Fibroblast of lung (primary cell): ENCODE results near the gene SPNS1.

ENCODE experiments used
- CTCF ChIP-seq, 2 donors: IDR thresholded peaks in 1 of 2; conservative IDR thresholded peaks in 1 of 2; 1 replicate in 1 of 2; 2 replicates in 1 of 2; pipeline ENCODE4 v1.5.1; 2011 to 2012; ENCODE audit warnings: low read length in 2 of 2, control low read depth in 1 of 2, inconsistent platforms in 1 of 2, low read depth in 1 of 2, mild to moderate bottlenecking in 1 of 2
- EZH2 ChIP-seq: IDR thresholded peaks from 2 replicates; pipeline ENCODE4 v1.5.1; 2012; ENCODE audit warnings: low read length, control low read depth, mild to moderate bottlenecking; ENCODE audit errors: missing control alignments

DNA sequence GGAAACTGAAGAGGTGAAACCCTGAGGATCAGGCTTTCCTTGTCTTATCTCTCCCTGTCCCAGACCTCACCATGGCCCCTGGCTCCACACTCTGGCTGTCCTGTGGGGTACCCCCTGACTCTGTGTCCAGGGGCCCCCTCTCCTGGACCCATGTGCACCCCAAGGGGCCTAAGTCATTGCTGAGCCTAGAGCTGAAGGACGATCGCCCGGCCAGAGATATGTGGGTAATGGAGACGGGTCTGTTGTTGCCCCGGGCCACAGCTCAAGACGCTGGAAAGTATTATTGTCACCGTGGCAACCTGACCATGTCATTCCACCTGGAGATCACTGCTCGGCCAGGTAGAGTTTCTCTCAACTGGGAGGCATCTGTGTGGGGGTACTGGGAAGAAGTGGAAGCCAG, 41.4 kb upstream of the SPNS1 start:
- TF ChIP-seq EZH2 (no peak), CTCF (conservative IDR thresholded peaks at IDR 0.05 in 1 of 2, IDR thresholded peaks at IDR 0.05 in 1 of 2; ENCODE audit: low read depth in 1 of 2, low read length in 2 of 2) (no peak)
